Measurements from ENCODE around the gene PLB1. TPM values are rescaled to one million over a fixed set of nuclear protein-coding genes. Genes with fewer than 3 reads are reported as not detected.

Gene PLB1
- total and polyA plus RNA-seq, 3 experiments from 2014 or later: 0.16 to 0.39 (median 0.35) TPM

DNA sequence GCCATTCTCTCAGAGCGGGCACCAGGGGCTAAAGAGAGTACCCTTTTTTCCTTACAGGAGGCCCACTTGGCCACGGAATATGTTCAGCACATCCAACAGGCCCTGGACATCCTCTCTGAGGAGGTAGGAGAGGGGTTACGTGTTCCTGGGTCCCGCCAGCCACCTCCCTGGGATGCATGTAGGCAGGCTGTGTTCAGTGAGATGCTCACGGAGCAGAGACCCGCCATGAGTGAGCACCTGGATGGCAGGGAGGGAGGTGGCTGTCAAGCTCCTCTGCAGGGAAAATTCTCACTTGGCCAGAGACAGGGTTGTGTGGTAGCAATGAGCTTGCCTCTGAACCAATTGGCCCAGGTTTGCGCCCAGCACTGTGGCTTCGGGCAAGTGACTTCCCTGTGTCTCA is 132.6 kb downstream of the PLB1 start:
- Mint-ChIP-seq H3K9me3 (peaks cover 0 to 3% (median 0%) of the 10 kb centered on the region in 5 donors), H3K27me3 (no peaks in the 10 kb centered on the region), H3K4me3 (no peak overlapping the region), H3K36me3 (peaks cover 0 to 4% (median 2%) of the 10 kb centered on the region in 3 donors), H3K4me1 (peaks cover 27 to 42% (median 28%) of the 10 kb centered on the region in 3 donors), H3K27ac (no peak overlapping the region)
- H3K4me1 ChIP-seq (ENCODE audit: insufficient read depth, low read length): peaks cover 33% of the 10 kb centered on the region
- ChIA-PET POLR2A (interaction anchor here (0.5 kb wide), 1 partner anchor 1103 kb away, joined by 3 read pairs; no protein-coding TSS in a partner anchor), CTCF (no interaction called here)
- H3K4me3 ChIP-seq (ENCODE audit: low read length): no peak overlapping the region
- H3K9me3 ChIP-seq (ENCODE audit: low read length): no peaks in the 10 kb centered on the region
- no peaks in the 10 kb centered on the region for H3K36me3 ChIP-seq (ENCODE audit: insufficient read depth, low read length)
- no peak overlapping the region for H3K27ac ChIP-seq (ENCODE audit: low read depth, low read length)
- no peak for DNase-seq
- no peaks in the 10 kb centered on the region for H3K27me3 ChIP-seq (ENCODE audit: insufficient read depth, low read length, poor library complexity, severe bottlenecking)

DNA sequence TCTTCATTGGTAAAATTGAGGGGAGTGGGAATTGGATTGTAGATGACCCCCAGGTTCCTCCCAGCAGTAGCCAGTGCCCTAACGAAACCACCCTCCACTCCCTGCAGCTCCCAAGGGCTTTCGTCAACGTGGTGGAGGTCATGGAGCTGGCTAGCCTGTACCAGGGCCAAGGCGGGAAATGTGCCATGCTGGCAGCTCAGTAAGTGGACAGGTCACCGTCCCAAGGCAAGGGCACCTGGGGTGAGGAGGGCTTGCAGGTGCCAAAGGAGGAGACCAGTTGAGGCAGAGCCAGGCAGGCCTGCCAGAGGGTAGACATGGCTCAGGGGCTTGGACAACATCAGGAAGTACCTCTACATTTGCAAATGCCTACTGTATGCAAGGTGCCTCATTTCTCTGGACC is 133.1 kb downstream of the PLB1 start:
- H3K4me1 ChIP-seq (ENCODE audit: insufficient read depth, low read length): peaks cover 28% of the 10 kb centered on the region
- no peak overlapping the region for H3K4me3 ChIP-seq (ENCODE audit: low read length)
- Mint-ChIP-seq H3K27ac (peak overlapping the region in 1 of 8 donors; percentile 27), H3K27me3 (peaks cover 0 to 2% of the 10 kb centered on the region in 2 donors), H3K4me3 (no peak overlapping the region), H3K9me3 (peaks cover 0 to 3% (median 0%) of the 10 kb centered on the region in 5 donors), H3K36me3 (peaks cover 0 to 4% (median 2%) of the 10 kb centered on the region in 3 donors), H3K4me1 (peaks cover 24 to 38% (median 24%) of the 10 kb centered on the region in 3 donors)
- H3K27me3 ChIP-seq (ENCODE audit: insufficient read depth, low read length, poor library complexity, severe bottlenecking): no peaks in the 10 kb centered on the region
- no peak overlapping the region for H3K27ac ChIP-seq (ENCODE audit: low read depth, low read length)
- ChIA-PET CTCF (no interaction called here), POLR2A (no interaction called here)
- no peaks in the 10 kb centered on the region for H3K36me3 ChIP-seq (ENCODE audit: insufficient read depth, low read length)
- H3K9me3 ChIP-seq (ENCODE audit: low read length): no peaks in the 10 kb centered on the region
- DNase-seq: no peak

DNA sequence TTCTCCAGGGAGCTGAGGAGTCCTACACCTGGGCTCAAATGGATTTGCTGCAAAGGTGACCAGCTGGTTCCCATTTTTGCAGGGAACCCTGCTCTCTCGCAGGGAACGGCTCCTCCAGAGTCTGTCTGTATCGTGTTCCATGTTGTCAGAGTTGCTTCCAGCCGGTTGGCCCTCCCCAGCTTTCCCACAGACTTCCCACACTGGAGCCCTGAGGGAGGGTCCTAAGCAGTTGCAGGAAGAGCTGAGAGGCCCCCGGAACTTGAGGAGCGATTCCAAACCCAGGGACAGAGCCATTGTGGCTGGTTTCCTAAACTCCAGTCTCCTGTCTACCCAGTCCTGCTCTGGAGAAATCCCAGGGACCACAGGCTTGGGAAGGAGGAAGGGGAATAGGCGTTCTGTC is 134.1 kb downstream of the PLB1 start:
- ChIA-PET CTCF (interaction anchor here (1.0 kb wide), 1 partner anchor 36 kb away, joined by 4 read pairs; no protein-coding TSS in a partner anchor), POLR2A (no interaction called here)
- H3K27ac Mint-ChIP-seq: peak overlapping the region in 1 of 8 donors; percentile 78
- H3K27me3 ChIP-seq (ENCODE audit: insufficient read depth, low read length, poor library complexity, severe bottlenecking): no peaks in the 10 kb centered on the region
- H3K36me3 Mint-ChIP-seq: peaks cover 0 to 2% (median 0%) of the 10 kb centered on the region in 3 donors
- no peak overlapping the region for H3K27ac ChIP-seq (ENCODE audit: low read depth, low read length)
- no peaks in the 10 kb centered on the region for H3K36me3 ChIP-seq (ENCODE audit: insufficient read depth, low read length)
- peaks cover 0 to 2% (median 0%) of the 10 kb centered on the region in 5 donors for H3K9me3 Mint-ChIP-seq
- no peak for DNase-seq
- no peak overlapping the region for H3K4me3 Mint-ChIP-seq
- peaks cover 0 to 3% of the 10 kb centered on the region in 2 donors for H3K27me3 Mint-ChIP-seq
- H3K4me1 Mint-ChIP-seq: peaks cover 14 to 28% (median 15%) of the 10 kb centered on the region in 3 donors
- no peak overlapping the region for H3K4me3 ChIP-seq (ENCODE audit: low read length)
- H3K4me1 ChIP-seq (ENCODE audit: insufficient read depth, low read length): peaks cover 19% of the 10 kb centered on the region
- no peaks in the 10 kb centered on the region for H3K9me3 ChIP-seq (ENCODE audit: low read length)

DNA sequence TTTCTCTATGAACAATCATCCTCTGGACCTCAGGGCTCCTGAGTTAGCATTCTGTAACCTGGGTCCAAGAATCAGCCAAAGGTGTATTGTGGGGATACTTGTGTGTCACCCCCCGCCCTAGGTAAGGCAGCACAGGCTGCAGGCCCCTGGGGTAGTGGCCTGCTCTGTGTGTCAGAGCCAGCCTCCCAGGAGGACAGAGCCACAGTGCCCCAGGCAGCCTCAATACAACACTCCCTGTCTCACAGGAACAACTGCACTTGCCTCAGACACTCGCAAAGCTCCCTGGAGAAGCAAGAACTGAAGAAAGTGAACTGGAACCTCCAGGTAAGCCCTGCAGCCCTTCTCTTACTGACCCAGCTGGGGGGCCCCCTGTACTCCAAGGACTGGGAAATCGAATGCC is 134.5 kb downstream of the PLB1 start:
- no peak overlapping the region for H3K27ac ChIP-seq (ENCODE audit: low read depth, low read length)
- ChIA-PET CTCF (interaction anchor here (1.0 kb wide), 1 partner anchor 36 kb away, joined by 4 read pairs; no protein-coding TSS in a partner anchor), POLR2A (no interaction called here)
- no peaks in the 10 kb centered on the region for H3K36me3 ChIP-seq (ENCODE audit: insufficient read depth, low read length)
- peaks cover 10 to 24% (median 11%) of the 10 kb centered on the region in 3 donors for H3K4me1 Mint-ChIP-seq
- no peaks in the 10 kb centered on the region for H3K9me3 ChIP-seq (ENCODE audit: low read length)
- no peak overlapping the region for H3K4me3 ChIP-seq (ENCODE audit: low read length)
- H3K36me3 Mint-ChIP-seq: no peaks in the 10 kb centered on the region
- H3K4me3 Mint-ChIP-seq: no peak overlapping the region
- peaks cover 15% of the 10 kb centered on the region for H3K4me1 ChIP-seq (ENCODE audit: insufficient read depth, low read length)
- H3K27me3 ChIP-seq (ENCODE audit: insufficient read depth, low read length, poor library complexity, severe bottlenecking): no peaks in the 10 kb centered on the region
- H3K9me3 Mint-ChIP-seq: no peaks in the 10 kb centered on the region
- DNase-seq: no peak
- peak overlapping the region in 1 of 8 donors; percentile 47 for H3K27ac Mint-ChIP-seq
- H3K27me3 Mint-ChIP-seq: peaks cover 0 to 5% of the 10 kb centered on the region in 2 donors

DNA sequence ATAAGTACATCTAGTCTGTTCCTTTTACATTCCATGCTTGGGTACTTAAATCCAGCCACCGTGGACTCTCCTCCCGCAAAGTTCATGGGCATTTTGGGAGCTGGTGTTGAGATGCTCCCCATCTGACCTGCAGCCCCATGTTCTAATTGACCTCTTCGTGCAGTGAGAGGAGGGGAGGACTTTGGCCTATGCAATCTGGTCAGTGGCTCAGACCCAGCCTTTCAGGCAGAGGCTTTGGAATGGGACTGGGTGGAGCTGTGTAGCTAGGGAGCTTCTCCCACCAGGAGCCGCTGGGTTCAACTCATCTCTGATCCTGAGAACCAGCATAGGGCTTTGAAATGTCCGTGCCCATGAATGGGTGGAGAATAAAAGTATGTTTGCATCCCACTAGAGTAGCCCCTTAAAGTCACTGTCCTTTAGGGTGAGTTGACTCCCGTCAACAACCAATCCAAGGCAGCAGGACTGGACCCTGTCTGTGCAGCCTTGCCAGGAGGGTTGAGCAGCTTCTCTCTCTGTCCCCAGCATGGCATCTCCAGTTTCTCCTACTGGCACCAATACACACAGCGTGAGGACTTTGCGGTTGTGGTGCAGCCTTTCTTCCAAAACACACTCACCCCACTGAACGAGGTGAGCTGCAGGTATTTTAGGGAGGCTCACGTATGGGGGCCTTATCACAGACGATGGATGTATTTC is 135.8 kb downstream of the PLB1 start:
- Histone ChIP-seq H3K4me1 (ENCODE audit: insufficient read depth, low read length) (peaks cover 10% of the 10 kb centered on the region), H3K36me3 (ENCODE audit: insufficient read depth, low read length) (no peaks in the 10 kb centered on the region), H3K9me3 (ENCODE audit: low read length) (no peaks in the 10 kb centered on the region), H3K4me3 (ENCODE audit: low read length) (no peak overlapping the region), H3K27me3 (ENCODE audit: insufficient read depth, low read length, poor library complexity, severe bottlenecking) (no peaks in the 10 kb centered on the region), H3K27ac (ENCODE audit: low read depth, low read length) (no peak overlapping the region)
- POLR2A ChIA-PET: no interaction called here
- DNase-seq: no peak
- H3K4me1 Mint-ChIP-seq: peaks cover 6 to 14% (median 6%) of the 10 kb centered on the region in 3 donors
- H3K27ac Mint-ChIP-seq: peak overlapping the region in 3 of 8 donors; percentile 43 to 81 (median 72)
- no peaks in the 10 kb centered on the region for H3K36me3 Mint-ChIP-seq
- no peak overlapping the region for H3K4me3 Mint-ChIP-seq
- CTCF ChIA-PET: interaction anchor here (1.1 kb wide), 1 partner anchor 24 kb away, joined by 3 read pairs; no protein-coding TSS in a partner anchor
- H3K9me3 Mint-ChIP-seq: no peaks in the 10 kb centered on the region
- H3K27me3 Mint-ChIP-seq: peaks cover 0 to 6% of the 10 kb centered on the region in 2 donors

DNA sequence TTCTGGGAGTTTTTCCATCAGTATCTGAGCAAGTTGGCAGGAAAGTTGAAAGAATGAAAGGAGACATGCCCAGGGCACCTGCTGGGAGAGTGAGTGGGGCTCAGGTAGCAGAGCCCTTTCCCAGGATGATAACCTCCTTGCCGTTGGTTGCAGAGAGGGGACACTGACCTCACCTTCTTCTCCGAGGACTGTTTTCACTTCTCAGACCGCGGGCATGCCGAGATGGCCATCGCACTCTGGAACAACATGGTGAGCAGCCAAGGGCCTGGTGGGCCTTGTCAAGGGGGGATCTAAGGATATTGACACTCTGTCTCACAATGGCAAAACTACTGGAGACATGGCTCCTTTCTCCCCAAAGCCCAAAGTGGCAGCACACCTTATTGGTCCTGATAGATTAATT is 136.9 kb downstream of the PLB1 start:
- no peaks in the 10 kb centered on the region for H3K36me3 ChIP-seq (ENCODE audit: insufficient read depth, low read length)
- H3K36me3 Mint-ChIP-seq: no peaks in the 10 kb centered on the region
- peaks cover 0 to 6% of the 10 kb centered on the region in 2 donors for H3K27me3 Mint-ChIP-seq
- no peak overlapping the region for H3K4me3 Mint-ChIP-seq
- no peak overlapping the region for H3K4me3 ChIP-seq (ENCODE audit: low read length)
- ChIA-PET POLR2A (no interaction called here), CTCF (no interaction called here)
- no peak for DNase-seq
- H3K27ac Mint-ChIP-seq: no peak overlapping the region
- H3K9me3 Mint-ChIP-seq: no peaks in the 10 kb centered on the region
- no peaks in the 10 kb centered on the region for H3K27me3 ChIP-seq (ENCODE audit: insufficient read depth, low read length, poor library complexity, severe bottlenecking)
- peaks cover 7% of the 10 kb centered on the region for H3K4me1 ChIP-seq (ENCODE audit: insufficient read depth, low read length)
- no peaks in the 10 kb centered on the region for H3K9me3 ChIP-seq (ENCODE audit: low read length)
- peaks cover under 1 to 5% (median 2%) of the 10 kb centered on the region in 3 donors for H3K4me1 Mint-ChIP-seq
- H3K27ac ChIP-seq (ENCODE audit: low read depth, low read length): no peak overlapping the region

DNA sequence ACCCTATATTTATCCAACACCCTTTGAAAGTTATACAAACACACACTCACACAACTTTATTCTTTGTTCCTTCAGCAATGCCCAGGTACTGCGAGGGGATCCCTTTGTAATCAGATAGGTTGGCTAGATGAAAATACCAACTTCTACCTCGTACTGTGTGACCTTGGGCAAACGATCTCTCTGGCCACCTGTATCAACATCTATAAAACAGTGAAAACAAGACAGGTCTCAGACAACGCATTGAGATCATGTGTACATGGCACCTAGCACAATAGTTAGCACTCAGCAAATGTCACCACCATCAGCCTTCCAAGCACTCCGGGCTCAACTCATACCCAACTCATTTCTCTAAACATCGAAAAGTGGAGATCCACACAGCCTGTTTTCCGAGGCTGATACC is 137.3 kb downstream of the PLB1 start:
- no peaks in the 10 kb centered on the region for H3K27me3 ChIP-seq (ENCODE audit: insufficient read depth, low read length, poor library complexity, severe bottlenecking)
- H3K36me3 Mint-ChIP-seq: no peaks in the 10 kb centered on the region
- no peaks in the 10 kb centered on the region for H3K9me3 Mint-ChIP-seq
- no peak overlapping the region for H3K4me3 ChIP-seq (ENCODE audit: low read length)
- no peak overlapping the region for H3K27ac ChIP-seq (ENCODE audit: low read depth, low read length)
- H3K36me3 ChIP-seq (ENCODE audit: insufficient read depth, low read length): no peaks in the 10 kb centered on the region
- H3K9me3 ChIP-seq (ENCODE audit: low read length): no peaks in the 10 kb centered on the region
- H3K4me1 Mint-ChIP-seq: peaks cover 0 to under 1% (median 0%) of the 10 kb centered on the region in 3 donors
- no peak overlapping the region for H3K27ac Mint-ChIP-seq
- H3K4me1 ChIP-seq (ENCODE audit: insufficient read depth, low read length): peaks cover 5% of the 10 kb centered on the region
- no peak overlapping the region for H3K4me3 Mint-ChIP-seq
- peaks cover 0 to 6% of the 10 kb centered on the region in 2 donors for H3K27me3 Mint-ChIP-seq
- ChIA-PET POLR2A (no interaction called here), CTCF (no interaction called here)
- no peak for DNase-seq

DNA sequence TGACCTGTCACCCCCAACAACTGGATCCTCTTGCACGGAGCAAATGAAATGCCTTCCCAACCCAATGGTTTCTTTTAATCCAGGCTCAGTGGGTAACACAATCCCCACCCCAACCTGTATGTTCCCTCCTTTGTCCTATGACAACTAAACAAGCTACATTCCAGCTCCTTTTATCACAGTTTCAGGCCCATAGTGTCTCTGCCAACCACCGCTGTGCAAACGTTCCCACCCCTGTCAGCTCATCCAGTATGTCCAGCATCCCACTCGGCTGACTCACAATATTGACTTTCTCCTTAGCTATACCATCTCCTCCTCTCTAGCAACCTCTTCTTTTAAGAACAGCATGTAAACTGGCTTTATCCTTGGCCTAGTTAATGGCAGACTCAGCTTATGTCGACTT is 137.9 kb downstream of the PLB1 start:
- ChIA-PET CTCF (no interaction called here), POLR2A (no interaction called here)
- H3K27ac ChIP-seq (ENCODE audit: low read depth, low read length): no peak overlapping the region
- no peak overlapping the region for H3K4me3 ChIP-seq (ENCODE audit: low read length)
- peaks cover 3% of the 10 kb centered on the region for H3K4me1 ChIP-seq (ENCODE audit: insufficient read depth, low read length)
- DNase-seq: no peak
- H3K27me3 Mint-ChIP-seq: peaks cover 0 to 6% of the 10 kb centered on the region in 2 donors
- H3K27me3 ChIP-seq (ENCODE audit: insufficient read depth, low read length, poor library complexity, severe bottlenecking): no peaks in the 10 kb centered on the region
- no peaks in the 10 kb centered on the region for H3K4me1 Mint-ChIP-seq
- no peaks in the 10 kb centered on the region for H3K36me3 Mint-ChIP-seq
- H3K9me3 ChIP-seq (ENCODE audit: low read length): no peaks in the 10 kb centered on the region
- H3K9me3 Mint-ChIP-seq: no peaks in the 10 kb centered on the region
- no peaks in the 10 kb centered on the region for H3K36me3 ChIP-seq (ENCODE audit: insufficient read depth, low read length)
- peak overlapping the region in 1 of 8 donors; percentile 74 for H3K27ac Mint-ChIP-seq
- H3K4me3 Mint-ChIP-seq: no peak overlapping the region
